DMS153 (cell line): Measurements from ENCODE around the gene GPR153.

Experiments
- DNase-seq: peaks from one replicate; lab custom pipeline; 2025; lab: John Stamatoyannopoulos, UW

Gene GPR153

GRCh38 chr1:6248161-6248776 lies 12.6 kb downstream of the GPR153 start:
- no peak for DNase-seq

GRCh38 chr1:6247651-6248050 lies 13.2 kb downstream of the GPR153 start:
- no peak for DNase-seq

GRCh38 chr1:6246497-6247467 lies 14.1 kb downstream of the GPR153 start:
- peak; percentile 64 for DNase-seq

- DNase-seq: peak; percentile 64
These were observed 14.9 kb downstream of the GPR153 start for GRCh38 chr1:6245869-6246496.

- peak; percentile 69 for DNase-seq
These were observed 15.6 kb downstream of the GPR153 start for GRCh38 chr1:6245086-6245868.

GRCh38 chr1:6244401-6245049 lies 16.4 kb downstream of the GPR153 start:
- DNase-seq: no peak

- DNase-seq: no peak
These were observed 16.9 kb downstream of the GPR153 start, which contains the start of gene HES3 for GRCh38 chr1:6243993-6244392. TSS of gene HES3 (plus strand) at chr1:6244179. CDS start at chr1:6244366, 187 bp downstream.

GRCh38 chr1:6243053-6243834 lies 17.7 kb downstream of the GPR153 start:
- no peak for DNase-seq

GRCh38 chr1:6241887-6242740 lies 18.8 kb downstream of the GPR153 start:
- no peak for DNase-seq

GRCh38 chr1:6241107-6241886 lies 19.6 kb downstream of the GPR153 start:
- DNase-seq: no peak

GRCh38 chr1:6239950-6240768 lies 20.7 kb downstream of the GPR153 start:
- DNase-seq: peak; percentile 71

GRCh38 chr1:6239213-6239752 lies 21.6 kb downstream of the GPR153 start:
- DNase-seq: no peak

- no peak for DNase-seq
These were observed 23.8 kb downstream of the GPR153 start for GRCh38 chr1:6237093-6237492.

- DNase-seq: no peak
These were observed 25.6 kb downstream of the GPR153 start for GRCh38 chr1:6235296-6235677.

GRCh38 chr1:6234502-6235295 lies 26.2 kb downstream of the GPR153 start:
- no peak for DNase-seq

GRCh38 chr1:6233376-6233775 lies 27.5 kb downstream of the GPR153 start:
- DNase-seq: no peak

GRCh38 chr1:6225651-6226050 lies 35.2 kb downstream of the GPR153 start:
- no peak for DNase-seq
